GM12865 (cell line): ENCODE data around the gene COG2.

ENCODE experiments used
- DNase-seq: peaks from one replicate; pipeline ENCODE4 v3.0.0; 2010; ENCODE audit warnings: low read depth
- H3K4me3 ChIP-seq: 2 replicates; pipeline ENCODE4 v1.5.1; 2011; ENCODE audit warnings: mild to moderate bottlenecking, low read depth, low read length, control low read depth
- CTCF ChIP-seq: IDR thresholded peaks from 2 replicates; pipeline ENCODE4 v1.5.1; 2011; ENCODE audit warnings: low read length, control low read depth, low read depth, inconsistent platforms; ENCODE audit not compliant: insufficient read depth; ENCODE audit errors: missing control alignments

COG2 gene

GRCh38 chr1:230704830-230705229 is 62.5 kb downstream of the COG2 start:
- no peak overlapping the region for H3K4me3 ChIP-seq
- DNase-seq, result no peak
- TF ChIP-seq CTCF, result no peak

- no peak for DNase-seq
- TF ChIP-seq CTCF, result no peak
- H3K4me3 ChIP-seq, result no peak overlapping the region
Observed at GRCh38 chr1:230705289-230706019, 63.2 kb downstream of the COG2 start.

- no peak for TF ChIP-seq CTCF
- no peak for DNase-seq
- H3K4me3 ChIP-seq, result no peak overlapping the region
Observed at GRCh38 chr1:230706020-230706699, 63.9 kb downstream of the COG2 start.

- TF ChIP-seq CTCF, result no peak
Observed at GRCh38 chr1:230706887-230707731, 64.8 kb downstream of the COG2 start.

GRCh38 chr1:230707732-230708630 is 65.7 kb downstream of the COG2 start:
- H3K4me3 ChIP-seq, result no peak overlapping the region
- no peak for TF ChIP-seq CTCF
- no peak for DNase-seq

More at GRCh38 chr1:230706887-230707731, 64.8 kb downstream of the COG2 start:
- no peak overlapping the region for H3K4me3 ChIP-seq
- no peak for DNase-seq

GRCh38 chr1:230708631-230709580 is 66.6 kb downstream of the COG2 start:
- no peak for TF ChIP-seq CTCF
- DNase-seq, result no peak
- H3K4me3 ChIP-seq, result no peak overlapping the region
